HG02852 (cell line): Measurements from ENCODE around the gene KLRC4.
A peak's percentile ranks its signal among the peaks of the same experiment; 100 is the strongest.
"Not testable (repeated sequence)": the region's sequence is repeated elsewhere in the genome, so short reads cannot be mapped to it uniquely, and the experiment has no call there.

Source experiments
- ATAC-seq: cut with Tn5 transposase; IDR thresholded peaks from one replicate; pipeline ENCODE4 v1.9.1; 2021; ENCODE audit warnings: mild to moderate bottlenecking, moderate library complexity; ENCODE audit not compliant: unreplicated experiment

KLRC4 gene

DNA sequence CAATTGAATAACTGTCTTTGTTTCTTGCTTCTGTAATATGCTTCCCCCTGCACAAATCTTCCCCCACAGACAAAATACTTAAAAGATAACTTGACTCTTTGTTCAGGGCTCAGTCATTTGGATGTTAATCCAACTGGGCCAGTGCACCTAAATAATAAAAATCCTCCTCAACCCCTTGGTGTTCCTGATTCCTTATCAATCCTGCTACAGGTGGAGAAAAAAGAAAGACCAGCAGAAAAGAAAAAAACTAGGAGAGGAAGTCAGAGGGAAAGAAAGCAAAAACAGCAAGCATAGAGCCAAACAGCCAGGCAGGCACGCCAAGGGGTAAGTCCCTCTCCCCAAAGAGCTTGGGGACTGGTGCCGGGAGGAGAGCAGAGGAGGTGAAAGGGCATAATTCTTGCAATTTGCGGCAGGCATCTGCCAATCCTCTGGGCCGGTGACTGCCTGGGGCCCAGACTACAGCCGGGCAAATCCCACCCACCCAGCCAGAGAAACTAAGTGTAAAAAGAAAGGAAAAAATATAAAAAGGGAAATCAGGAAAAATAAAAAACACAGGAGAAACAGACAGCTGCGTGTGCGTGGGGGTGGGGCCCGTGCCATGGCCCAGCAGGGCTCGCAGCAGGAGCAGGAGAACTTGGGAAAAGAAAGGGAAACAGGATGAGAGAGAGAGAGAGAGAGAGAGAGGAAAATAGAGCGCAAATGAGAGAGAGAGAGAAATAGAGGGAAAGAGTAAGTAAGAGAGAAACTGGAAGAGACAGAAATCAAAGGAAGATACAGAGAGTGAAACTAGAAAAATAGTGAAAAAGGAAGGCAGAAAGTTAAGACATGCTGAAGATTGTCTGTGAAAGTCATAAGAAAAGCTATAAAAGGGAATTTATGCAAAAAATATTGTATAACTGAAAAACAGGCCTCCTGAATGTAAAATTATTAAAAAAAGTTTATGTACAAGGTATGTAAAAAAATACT lies 41.1 kb downstream of the KLRC4 start:
- ATAC-seq = no peak

DNA sequence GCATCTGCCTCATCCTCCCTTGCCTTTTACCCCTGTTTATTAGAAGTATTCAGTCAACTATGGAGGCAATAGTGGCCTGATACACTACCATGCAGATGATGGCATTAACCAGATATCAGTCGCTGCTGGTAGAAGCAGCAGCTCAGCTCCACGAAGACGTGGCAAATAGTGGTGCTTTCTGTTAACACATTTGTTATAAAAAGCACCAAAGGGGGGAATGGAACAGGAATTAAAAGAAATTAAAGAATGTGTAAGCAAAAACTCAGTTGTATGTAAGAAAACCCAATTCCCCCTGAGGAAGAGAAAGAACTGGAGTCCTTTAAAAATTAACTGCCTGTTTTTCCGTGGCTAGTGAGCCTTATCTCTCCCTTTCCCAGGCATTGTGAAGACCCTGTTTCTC lies 41.8 kb downstream of the KLRC4 start:
- ATAC-seq = not testable (repeated sequence)

DNA sequence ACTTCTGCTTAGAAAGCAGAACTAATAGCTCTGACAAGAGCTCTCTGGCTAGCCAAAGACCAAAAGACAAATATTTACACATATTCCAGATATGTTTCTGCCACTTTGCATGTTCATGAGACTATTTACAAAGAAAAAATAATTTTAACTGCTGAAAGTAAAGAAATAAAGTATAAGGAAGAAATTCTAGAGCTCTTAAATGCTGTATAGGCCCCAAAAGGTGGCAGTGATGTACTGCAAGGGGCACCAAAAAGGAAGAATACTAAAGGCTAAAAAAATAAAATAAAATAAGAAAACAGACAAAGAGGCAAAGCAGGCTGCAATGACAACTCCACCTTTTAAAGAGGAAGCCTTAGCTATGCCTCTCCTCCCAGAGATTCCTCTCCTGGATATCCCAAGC lies 42.7 kb downstream of the KLRC4 start:
- no peak for ATAC-seq

DNA sequence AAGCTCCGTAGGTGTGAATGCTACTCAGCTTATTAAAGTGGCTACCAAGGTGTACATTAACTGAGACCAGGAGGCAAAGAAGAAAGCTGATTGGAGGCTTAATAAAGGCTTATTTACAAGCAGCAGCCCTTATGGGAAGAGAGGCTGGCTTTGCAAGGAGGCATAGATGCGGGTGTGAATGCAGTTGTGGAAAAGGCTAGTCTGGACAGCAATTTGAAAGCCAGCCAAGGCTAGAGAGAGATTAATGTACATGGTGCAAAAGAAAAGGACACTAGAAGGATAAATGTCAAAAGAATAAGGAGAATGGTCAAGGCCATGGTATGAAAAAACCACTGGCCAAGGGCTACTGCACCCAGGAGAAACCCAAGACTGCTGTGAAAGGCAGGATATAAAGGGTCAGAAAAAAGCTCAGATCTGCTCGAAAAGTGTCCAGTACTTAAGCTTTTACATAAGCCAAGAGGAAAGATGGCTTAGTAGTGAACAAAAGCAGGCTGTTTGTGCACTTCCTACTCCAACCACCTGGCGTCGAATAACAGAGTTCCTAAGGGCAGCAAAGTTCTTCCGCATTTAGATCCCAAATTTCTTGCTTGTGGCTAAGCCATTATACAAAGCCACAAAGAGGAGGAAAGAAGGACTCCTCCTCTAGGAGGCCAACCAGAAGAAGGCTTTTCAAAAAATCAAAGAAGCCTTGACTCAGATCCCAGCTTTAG lies 43.7 kb downstream of the KLRC4 start:
- no peak for ATAC-seq

DNA sequence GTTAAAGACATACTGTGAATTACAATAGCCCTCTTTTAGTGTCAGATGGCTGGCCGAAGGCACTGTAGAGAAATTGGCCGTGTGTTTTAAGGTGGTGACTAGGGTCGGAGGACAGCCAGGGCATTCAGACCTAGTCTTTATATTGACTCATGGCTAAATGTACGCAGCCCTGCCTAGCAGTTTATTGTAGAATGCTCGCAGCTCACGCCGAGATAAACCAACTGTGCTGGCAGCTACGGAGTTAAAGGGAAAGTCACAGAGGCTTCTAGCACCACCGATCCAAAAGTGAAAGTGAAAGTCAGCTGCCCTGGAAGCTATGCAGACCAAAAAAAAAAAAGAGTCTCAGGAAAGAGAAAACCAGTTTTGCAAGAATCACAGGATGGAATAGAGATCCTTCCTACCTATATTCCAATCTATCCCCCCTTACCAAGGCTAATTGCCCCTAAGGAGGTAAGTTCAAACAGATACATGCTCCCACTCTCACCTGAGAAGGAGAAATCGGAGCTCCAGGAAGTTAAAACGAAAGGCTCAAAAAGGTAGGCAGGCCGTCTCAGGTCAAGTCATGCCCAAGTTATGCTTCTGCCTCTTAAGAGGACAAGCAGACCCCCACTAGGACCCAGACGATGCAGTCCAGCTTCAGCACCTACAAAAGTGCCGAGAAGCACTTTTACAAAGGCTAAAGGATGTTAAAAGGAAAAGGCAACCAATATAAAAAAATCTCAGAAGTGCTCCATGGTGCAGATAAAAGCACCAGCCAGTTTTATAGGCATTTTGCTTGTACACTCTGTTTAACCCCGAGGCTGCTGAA lies 44.5 kb downstream of the KLRC4 start:
- ATAC-seq = peak; percentile 56

DNA sequence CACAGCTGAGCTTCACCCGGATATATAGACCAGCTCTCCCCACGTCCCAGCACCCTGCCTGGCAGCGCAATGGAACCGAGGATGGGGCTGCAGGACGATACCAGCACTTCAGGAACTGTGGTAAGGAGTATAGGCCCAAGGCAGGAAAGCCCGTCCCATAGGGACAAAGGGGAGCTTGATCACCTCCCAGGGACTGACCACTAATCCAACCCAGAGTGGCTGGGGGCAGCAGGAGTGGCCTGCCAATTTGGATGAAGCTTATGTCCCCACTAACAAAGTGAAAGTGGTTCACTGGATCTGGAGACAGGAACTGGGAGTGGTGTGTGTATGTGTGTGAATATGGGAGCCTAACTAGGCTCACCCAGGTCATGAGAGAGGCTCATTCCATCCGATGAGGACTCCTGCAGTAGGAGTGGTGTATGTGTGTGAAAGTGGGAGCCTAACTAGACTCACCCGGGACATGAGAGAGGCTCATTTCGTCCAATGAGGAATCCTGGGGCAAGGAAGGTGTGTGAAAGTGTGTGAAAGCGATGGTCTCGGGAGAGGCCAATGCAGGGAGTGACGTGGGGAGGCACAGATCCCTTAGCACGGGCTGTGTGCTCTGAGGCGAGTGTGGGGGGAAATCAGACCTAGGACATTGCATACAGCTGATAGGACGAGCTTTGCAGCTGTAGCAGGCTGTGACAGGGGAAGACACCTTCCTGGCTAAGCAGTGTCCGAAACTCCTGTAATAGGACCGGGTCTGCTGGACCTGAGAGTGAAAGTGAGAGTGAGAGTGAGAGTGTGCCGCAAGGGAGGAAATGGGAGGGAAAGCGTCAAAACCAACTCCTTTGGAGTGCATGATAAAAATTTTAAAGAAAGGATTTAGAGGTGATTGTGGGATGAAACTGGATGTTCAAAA lies 45.4 kb downstream of the KLRC4 start:
- ATAC-seq = peak; percentile 85

DNA sequence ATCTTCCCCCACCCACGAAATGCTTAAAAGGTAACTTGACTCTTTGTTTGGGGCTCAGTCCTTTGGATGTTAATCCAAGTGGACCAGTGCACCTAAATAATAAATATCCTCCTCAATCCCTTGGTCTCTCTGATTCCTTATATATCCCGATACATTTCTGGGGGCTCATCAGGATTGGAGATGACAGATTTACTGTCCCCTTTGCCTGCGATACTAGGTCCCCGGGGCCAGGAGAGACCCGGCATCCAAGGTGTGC lies 46.0 kb downstream of the KLRC4 start:
- ATAC-seq = no peak

DNA sequence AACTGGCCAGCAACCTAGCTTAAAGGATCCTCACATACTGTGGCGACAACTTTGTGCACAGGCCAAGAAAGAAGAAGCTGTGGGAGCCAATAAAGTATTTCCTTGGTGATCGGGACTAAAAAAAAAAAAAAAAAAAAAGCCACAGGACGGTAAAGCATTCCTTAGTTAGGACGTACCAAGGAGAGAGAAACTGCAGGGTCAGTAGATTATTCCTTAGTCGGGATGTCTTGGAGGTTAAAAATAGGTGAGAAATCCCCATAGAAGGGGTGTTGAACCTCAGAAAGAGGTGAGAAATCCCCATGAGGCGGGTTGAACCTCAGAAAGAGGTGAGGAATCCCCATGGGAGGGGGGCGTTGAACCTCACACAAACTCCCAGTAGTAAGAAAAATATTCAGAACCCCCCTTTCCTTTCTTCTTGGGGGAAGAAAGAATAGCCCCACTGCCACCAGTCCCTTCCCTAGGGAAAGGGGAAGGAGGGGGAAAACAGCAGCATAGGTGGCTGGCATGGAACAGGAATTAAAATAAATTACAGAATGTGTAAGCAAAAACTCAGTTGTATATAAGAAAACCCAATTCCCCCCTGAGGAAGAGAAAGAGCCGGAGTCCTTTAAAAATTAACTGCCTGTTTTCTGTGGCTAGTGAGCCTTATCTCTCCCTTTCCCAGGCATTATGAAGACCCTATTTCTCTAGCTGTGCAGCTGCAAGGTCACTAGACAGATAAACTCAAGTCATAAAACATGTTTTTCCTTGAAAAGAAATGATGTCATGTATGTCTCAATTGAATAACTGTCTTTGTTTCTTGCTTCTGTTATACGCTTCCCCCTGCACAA lies 46.5 kb downstream of the KLRC4 start:
- ATAC-seq = no peak

DNA sequence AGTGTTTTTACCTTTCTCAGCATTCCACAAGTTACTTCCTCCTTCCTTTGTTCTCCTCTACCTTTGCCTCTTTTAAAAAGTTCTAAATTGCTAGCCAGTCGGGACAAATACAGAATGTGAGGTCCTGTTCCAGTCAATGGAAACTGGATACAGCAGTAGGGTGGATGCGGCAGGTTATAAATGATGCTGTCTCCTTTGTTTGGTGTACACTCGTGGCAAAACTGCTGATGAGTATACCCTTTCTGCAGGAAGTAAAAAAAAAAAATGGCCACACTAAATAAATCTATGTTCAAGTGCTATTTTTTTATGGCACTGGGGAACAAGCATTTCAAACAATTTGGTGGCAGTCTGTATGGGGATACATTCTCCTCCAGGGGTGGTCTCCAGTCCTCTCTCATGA lies 47.2 kb downstream of the KLRC4 start:
- no peak for ATAC-seq

DNA sequence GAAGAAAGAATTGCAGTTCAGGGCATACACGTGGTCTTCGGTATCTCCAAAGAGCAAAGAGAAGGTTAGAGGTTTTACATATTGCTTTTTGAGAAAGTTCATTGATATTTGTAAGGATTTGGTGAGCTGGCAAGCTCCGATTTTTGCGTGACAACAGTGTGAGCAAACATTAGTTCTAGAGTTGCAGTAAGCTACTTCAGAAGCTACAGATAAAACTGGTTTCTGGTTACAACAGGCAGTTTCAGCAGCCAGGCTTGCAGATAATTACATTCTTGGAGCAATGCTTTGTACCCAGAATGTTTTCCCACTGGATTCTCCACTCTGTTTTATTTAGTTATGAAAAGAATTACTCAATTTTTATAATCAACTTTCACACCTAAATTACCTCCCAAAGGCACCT lies 47.9 kb downstream of the KLRC4 start:
- ATAC-seq = no peak

DNA sequence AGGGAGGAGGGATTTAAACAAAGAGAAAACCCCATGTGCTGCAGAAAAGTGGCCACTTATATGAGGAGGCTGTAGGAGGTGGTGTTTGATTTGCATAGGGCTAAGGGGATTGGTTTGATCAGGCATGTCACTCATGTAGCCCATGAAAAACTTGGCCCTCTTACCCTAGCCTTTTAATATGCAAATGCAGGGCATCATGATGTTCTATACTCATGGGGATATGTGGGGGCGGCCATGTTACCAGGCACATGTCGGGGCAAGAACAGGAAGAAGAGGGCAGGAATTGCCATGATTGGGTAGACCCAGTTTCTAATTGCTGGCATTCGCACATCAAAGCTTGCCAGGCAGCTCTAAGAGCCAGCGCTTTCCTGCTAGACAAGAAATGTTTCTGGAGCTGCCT lies 48.5 kb downstream of the KLRC4 start:
- no peak for ATAC-seq

DNA sequence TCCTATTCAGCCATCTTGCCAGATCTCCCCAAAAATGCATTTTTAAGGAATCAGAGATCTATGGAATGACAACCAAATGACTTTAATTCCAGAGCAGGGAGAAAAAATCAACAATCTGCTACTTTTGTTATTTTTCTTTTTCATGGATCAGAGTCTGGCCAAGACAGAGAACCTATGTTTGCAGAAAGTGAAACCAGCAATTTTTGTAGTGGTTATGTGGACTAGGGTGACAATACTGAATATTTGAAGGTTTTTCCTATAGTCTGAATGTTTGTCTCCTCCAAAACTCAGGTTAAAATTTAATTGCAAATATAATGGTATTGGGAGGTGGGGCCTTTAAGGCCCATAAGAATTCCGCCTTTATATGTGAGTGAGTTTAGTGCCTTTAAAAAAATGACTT lies 50.6 kb downstream of the KLRC4 start:
- no peak for ATAC-seq

DNA sequence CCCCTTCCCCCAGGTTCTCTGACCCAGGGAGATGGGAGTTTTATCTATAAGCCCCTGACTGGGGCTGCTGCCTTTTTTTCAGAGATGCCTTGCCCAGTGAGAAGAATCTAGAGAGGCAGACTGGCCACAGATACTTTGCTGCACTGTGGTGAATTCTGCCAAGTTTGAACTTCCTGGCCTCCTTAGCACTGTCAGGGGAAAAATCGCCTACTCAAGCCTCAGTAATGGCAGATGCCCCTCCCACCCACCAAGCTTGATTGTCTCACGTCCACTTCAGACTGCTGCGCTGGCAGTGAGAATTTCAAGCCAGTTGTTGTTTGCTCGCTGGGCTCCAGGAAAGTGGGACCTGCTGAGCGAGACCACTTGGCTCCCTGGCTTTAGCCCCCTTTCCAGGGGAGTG lies 51.4 kb downstream of the KLRC4 start:
- ATAC-seq = no peak
